Smooth muscle cell (in vitro differentiated cells): ENCODE data around the gene FGR. TPM values are rescaled to one million over a fixed set of nuclear protein-coding genes. Genes with fewer than 3 reads are reported as not detected.
A peak's percentile ranks its signal among the peaks of the same experiment; 100 is the strongest.

ENCODE experiments used
- DNase-seq: peaks from one replicate; lab custom pipeline; 2025; ENCODE audit not compliant: unreplicated experiment; lab: John Stamatoyannopoulos, UW
- H2AFZ ChIP-seq: fragments of 200-600 bp; sonication (generic); 2 replicates; pipeline ENCODE4 v1.6.0; 2016; ENCODE audit warnings: antibody characterized with exemption, low read depth, mild to moderate bottlenecking
- H3F3A ChIP-seq: fragments of 200-600 bp; sonication (generic); 2 replicates; pipeline ENCODE4 v1.6.0; 2017; ENCODE audit warnings: antibody characterized with exemption, low read depth
- H3K27ac ChIP-seq: fragments of 200-600 bp; sonication (generic); 2 replicates; pipeline ENCODE4 v1.5.1; 2016; ENCODE audit warnings: low read depth, mild to moderate bottlenecking
- H3K27me3 ChIP-seq: fragments of 200-600 bp; sonication (generic); 2 replicates; pipeline ENCODE4 v1.6.1; 2016; ENCODE audit warnings: low read depth, mild to moderate bottlenecking
- H3K36me3 ChIP-seq: fragments of 200-600 bp; sonication (generic); 2 replicates; pipeline ENCODE4 v1.5.1; 2016; ENCODE audit warnings: low read depth
- H3K4me1 ChIP-seq: fragments of 200-600 bp; sonication (generic); 2 replicates; pipeline ENCODE4 v1.5.1; 2016; ENCODE audit warnings: low read depth
- H3K4me2 ChIP-seq: fragments of 200-600 bp; sonication (generic); 2 replicates; pipeline ENCODE4 v1.6.0; 2016; ENCODE audit warnings: mild to moderate bottlenecking
- H3K4me3 ChIP-seq: fragments of 200-600 bp; sonication (generic); 2 replicates; pipeline ENCODE4 v1.5.1; 2016; ENCODE audit warnings: mild to moderate bottlenecking
- H3K79me2 ChIP-seq: fragments of 200-600 bp; sonication (generic); 2 replicates; pipeline ENCODE4 v1.6.0; 2016; ENCODE audit warnings: low read depth, mild to moderate bottlenecking
- H3K9ac ChIP-seq: fragments of 200-600 bp; sonication (generic); 2 replicates; pipeline ENCODE4 v1.6.0; 2016; ENCODE audit warnings: low read depth
- H3K9me3 ChIP-seq: fragments of 200-600 bp; sonication (generic); replicated peaks from 2 replicates; pipeline ENCODE4 v1.5.1; 2016; ENCODE audit warnings: low read depth
- H4K20me1 ChIP-seq: fragments of 200-600 bp; sonication (generic); 2 replicates; pipeline ENCODE4 v1.6.0; 2016; ENCODE audit warnings: low read depth
- WGBS: methylation state at CpG from one replicate; pipeline ENCODE4 v1.1.7; 2016; ENCODE audit warnings: low lambda C conversion rate; 5-methylcytosine and 5-hydroxymethylcytosine counted together
- polyA plus RNA-seq: library from polyadenylated mRNA; unstranded; fragments of >200 nt; fragmentation: Nextera tagmentation; extraction: Ambion mirVana; gene quantifications from 2 replicates; pipeline ENCODE4 v1.2.1, GENCODE V29; 2016
- total RNA-seq: library from RNA; depleted of rRNA; stranded (reverse); fragments of >200 nt; gene quantifications from 2 replicates; pipeline ENCODE4 v1.2.3, GENCODE V29; 2014
- TF ChIP-seq, protein P1 (sequence below): fragments of 200-600 bp; sonication (generic); IDR thresholded peaks from 2 replicates; pipeline ENCODE4 v1.5.1; 2017; ENCODE audit warnings: borderline replicate concordance, mild to moderate bottlenecking, antibody characterized with exemption; ENCODE audit not compliant: insufficient read depth, poor library complexity, severe bottlenecking

FGR gene
- total and polyA plus RNA-seq, 2 experiments from 2014 or later, result 0.10 to 1.3 TPM

DNA sequence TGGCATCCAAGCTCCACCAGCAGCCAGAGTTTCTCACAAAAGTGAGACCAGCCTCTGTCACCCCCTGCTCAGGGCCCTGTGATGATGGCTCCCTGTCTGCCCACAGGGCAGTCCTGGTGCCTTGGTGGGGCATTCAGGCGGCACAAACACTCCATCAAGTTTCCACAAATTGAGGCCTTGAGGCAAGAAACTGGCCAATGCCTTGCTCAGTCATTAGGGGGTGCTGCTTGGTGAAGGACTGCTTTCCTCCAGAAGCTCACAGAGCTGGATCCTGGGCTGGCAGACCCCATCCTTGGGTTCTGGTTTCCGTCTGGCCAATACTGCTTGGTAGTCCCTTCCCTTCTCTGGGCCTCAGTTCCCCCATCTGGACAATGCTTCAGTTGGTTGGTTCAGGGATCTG lies 18.5 kb downstream of the FGR start:
- Histone ChIP-seq H3K4me2 (no peak overlapping the region), H3K4me3 (no peak overlapping the region), H3K79me2 (no peaks in the 10 kb centered on the region), H2AFZ (no peak overlapping the region), H3F3A (no peaks in the 10 kb centered on the region), H3K4me1 (no peaks in the 10 kb centered on the region), H4K20me1 (no peaks in the 10 kb centered on the region), H3K27me3 (no peaks in the 10 kb centered on the region), H3K9ac (no peak overlapping the region), H3K9me3 (no peaks in the 10 kb centered on the region), H3K27ac (no peak overlapping the region), H3K36me3 (no peaks in the 10 kb centered on the region)
- TF ChIP-seq, protein P1, sequence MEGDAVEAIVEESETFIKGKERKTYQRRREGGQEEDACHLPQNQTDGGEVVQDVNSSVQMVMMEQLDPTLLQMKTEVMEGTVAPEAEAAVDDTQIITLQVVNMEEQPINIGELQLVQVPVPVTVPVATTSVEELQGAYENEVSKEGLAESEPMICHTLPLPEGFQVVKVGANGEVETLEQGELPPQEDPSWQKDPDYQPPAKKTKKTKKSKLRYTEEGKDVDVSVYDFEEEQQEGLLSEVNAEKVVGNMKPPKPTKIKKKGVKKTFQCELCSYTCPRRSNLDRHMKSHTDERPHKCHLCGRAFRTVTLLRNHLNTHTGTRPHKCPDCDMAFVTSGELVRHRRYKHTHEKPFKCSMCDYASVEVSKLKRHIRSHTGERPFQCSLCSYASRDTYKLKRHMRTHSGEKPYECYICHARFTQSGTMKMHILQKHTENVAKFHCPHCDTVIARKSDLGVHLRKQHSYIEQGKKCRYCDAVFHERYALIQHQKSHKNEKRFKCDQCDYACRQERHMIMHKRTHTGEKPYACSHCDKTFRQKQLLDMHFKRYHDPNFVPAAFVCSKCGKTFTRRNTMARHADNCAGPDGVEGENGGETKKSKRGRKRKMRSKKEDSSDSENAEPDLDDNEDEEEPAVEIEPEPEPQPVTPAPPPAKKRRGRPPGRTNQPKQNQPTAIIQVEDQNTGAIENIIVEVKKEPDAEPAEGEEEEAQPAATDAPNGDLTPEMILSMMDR, result no peak
- WGBS, result 95% methylated on average over 2 of the region's 2 CpGs
- no peak for DNase-seq

DNA sequence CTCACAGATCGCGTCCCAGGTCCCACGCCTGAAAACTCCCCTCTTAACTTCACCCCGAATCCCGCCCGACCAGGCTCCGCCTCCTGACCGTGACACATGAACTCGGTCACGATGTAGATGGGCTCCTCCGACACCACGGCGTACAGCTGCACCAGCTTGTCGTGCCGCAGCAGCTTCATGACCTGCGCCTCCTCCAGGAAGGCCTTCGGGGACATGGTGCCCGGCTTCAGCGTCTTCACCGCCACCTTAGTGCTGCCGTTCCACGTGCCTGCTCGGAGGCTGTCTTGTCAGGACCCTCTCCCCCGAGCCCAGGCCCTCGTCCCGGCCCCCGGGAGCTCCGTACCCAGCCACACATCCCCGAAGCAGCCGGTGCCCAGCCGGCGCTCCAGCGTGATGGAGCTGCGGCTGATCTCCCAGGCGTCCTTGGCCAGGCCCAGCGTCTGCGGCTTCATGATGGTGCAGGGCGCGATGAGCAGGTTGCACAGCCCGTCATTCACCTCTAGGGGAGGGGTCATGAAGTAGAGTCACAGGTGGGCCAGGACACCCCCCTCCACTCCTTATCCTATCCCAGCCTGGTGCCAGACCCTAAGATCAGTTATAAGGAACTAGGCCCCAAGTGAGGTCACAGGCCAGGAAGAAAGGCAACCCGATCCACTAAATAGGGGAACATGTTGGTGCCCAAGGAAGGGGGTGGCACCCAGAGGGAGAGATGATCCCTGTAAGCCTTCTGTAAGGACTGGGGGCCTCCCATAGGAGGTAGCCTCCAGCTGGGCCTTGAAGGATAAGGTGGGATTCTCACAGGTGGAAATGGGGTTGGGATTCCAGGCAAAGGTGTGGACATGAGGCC lies 19.4 kb downstream of the FGR start:
- Histone ChIP-seq H3K9ac (no peak overlapping the region), H2AFZ (peak overlapping the region; percentile 82), H3F3A (no peaks in the 10 kb centered on the region), H3K4me2 (peak overlapping the region; percentile 47), H3K79me2 (no peaks in the 10 kb centered on the region), H3K4me3 (peak overlapping the region; percentile 23), H4K20me1 (no peaks in the 10 kb centered on the region), H3K27me3 (no peaks in the 10 kb centered on the region), H3K27ac (no peak overlapping the region), H3K4me1 (no peaks in the 10 kb centered on the region), H3K36me3 (no peaks in the 10 kb centered on the region), H3K9me3 (no peaks in the 10 kb centered on the region)
- no peak for DNase-seq
- TF ChIP-seq, protein P1, result no peak
- WGBS, result 46% methylated on average over 38 of the region's 41 CpGs

DNA sequence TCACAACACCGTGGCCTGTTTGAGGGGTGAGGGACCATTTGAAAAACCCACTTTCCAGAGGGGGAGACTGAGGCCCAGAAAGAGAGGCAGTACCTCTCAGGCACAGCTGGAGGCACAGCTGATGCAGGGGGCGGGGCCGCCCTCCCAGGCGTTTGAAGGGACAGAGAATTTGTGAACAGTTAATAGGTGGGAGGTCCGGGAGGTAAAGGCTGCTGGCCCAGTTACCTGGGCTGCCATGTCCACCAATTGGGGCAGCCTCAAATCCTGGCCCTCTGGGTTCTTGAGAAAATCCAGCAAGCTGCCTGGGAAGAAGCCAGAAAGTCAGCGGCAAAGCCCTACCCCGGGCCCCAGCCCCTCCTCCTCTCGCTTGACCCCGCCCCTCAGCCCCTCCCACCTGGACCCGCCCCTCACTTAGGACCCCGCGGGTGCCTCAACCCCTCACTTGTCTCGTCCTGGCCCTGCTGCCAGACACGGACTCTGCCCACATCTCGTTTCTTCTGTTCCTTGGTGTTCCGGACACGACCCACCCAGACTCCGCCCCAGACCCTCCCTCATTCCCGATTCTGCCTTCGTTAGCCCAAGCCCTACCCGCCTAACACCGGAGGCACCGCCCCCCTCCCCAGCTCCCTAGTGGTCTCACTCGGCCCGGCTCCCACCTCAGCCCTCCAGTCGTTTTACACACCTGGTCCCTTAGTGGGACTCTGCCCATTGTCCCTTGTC lies 20.2 kb downstream of the FGR start:
- Histone ChIP-seq H3K4me2 (peak overlapping the region; percentile 47), H3K36me3 (no peaks in the 10 kb centered on the region), H3K9ac (no peak overlapping the region), H4K20me1 (no peaks in the 10 kb centered on the region), H3K27me3 (no peaks in the 10 kb centered on the region), H3K27ac (no peak overlapping the region), H3K9me3 (no peaks in the 10 kb centered on the region), H3F3A (no peaks in the 10 kb centered on the region), H2AFZ (peak overlapping the region; percentile 82), H3K4me1 (no peaks in the 10 kb centered on the region), H3K4me3 (peak overlapping the region; percentile 23), H3K79me2 (no peaks in the 10 kb centered on the region)
- TF ChIP-seq, protein P1, result no peak
- DNase-seq, result no peak
- 21% methylated on average over 9 of the region's 26 CpGs for WGBS
